Measurements from ENCODE around the gene MMP2. TPM values are rescaled to one million over a fixed set of nuclear protein-coding genes. Genes with fewer than 3 reads are reported as not detected.

Gene MMP2
- total and polyA plus RNA-seq, 2 of the 8 experiments (the other 6 are each of a cell fraction or from before 2014, with no cell fraction given) = 33.6 to 58.2 TPM

DNA sequence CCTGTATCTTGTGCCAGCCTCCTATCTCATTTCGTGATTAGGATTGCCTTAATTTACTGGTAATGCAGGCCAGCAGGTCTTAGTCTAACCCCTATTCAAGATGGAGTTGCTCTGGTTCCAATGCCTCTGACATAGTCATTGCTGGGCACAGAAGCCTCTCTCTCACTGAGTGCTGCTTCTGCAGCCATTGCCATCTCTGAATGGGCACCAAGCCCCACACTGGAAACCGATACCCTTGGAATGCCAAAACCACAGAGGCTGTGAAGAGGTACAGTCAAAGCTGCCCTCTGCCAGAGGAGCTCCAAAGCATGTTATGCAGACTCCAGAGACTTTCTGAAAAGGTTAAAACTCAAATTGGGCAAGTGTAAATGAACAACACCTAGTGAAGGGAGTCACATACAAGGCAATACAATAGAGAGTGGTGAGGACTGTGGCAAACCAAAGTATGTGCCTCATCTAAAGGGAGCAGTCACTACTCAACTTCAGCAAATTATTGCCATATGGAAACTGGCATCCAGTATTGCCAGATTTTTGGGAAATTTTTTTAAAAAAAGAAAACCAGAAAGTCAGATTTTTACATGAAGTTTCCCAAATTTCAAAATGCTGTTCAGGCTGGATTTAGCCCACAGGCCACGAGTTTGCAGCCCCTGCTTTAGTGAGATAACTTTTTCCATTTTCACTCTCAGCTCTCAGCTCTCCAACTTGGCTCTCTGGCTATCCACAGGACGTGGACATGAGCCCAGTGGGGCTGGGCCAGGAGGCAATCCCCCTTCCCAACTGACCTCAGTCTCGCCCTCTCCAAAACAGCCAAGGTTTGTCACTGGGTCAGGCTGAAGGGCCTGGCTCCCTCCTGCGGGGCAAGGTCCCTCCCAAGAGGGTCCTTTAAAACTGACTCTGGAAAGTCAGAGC is 2.1 kb upstream of the MMP2 start (continued):
- TF ChIP-seq, protein P1, sequence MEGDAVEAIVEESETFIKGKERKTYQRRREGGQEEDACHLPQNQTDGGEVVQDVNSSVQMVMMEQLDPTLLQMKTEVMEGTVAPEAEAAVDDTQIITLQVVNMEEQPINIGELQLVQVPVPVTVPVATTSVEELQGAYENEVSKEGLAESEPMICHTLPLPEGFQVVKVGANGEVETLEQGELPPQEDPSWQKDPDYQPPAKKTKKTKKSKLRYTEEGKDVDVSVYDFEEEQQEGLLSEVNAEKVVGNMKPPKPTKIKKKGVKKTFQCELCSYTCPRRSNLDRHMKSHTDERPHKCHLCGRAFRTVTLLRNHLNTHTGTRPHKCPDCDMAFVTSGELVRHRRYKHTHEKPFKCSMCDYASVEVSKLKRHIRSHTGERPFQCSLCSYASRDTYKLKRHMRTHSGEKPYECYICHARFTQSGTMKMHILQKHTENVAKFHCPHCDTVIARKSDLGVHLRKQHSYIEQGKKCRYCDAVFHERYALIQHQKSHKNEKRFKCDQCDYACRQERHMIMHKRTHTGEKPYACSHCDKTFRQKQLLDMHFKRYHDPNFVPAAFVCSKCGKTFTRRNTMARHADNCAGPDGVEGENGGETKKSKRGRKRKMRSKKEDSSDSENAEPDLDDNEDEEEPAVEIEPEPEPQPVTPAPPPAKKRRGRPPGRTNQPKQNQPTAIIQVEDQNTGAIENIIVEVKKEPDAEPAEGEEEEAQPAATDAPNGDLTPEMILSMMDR (IDR thresholded peaks at IDR 0.05; ENCODE audit: control extremely low read depth in 1 of 3, insufficient read depth in 1 of 3, low read depth in 1 of 3, low read length in 3 of 3) = no peak
- TF ChIP-seq ASH2L (IDR thresholded peaks at IDR 0.05; ENCODE audit: low read length) (no peak), POLR2A (IDR thresholded peaks at IDR 0.05; ENCODE audit: control extremely low read depth in 1 of 2, low read depth in 2 of 2, low read length in 2 of 2) (no peak), KDM4A (IDR thresholded peaks at IDR 0.05; ENCODE audit: low read depth, low read length, severe bottlenecking) (no peak), CBX5 (IDR thresholded peaks at IDR 0.05; ENCODE audit: low read depth, low read length) (no peak), BCL11A (IDR thresholded peaks at IDR 0.05; ENCODE audit: low read depth in 2 of 2, low read length in 2 of 2) (no peak), SP4 (IDR thresholded peaks at IDR 0.05; ENCODE audit: low read length) (no peak), BRCA1 (IDR thresholded peaks at IDR 0.05; ENCODE audit: low read depth, low read length) (no peak), HDAC2 (IDR thresholded peaks at IDR 0.05; ENCODE audit: borderline replicate concordance in 1 of 2, low read depth in 2 of 2, low read length in 2 of 2) (no peak), TAF1 (IDR thresholded peaks at IDR 0.05; ENCODE audit: low read depth, low read length) (no peak)
- TF ChIP-seq, protein P2, sequence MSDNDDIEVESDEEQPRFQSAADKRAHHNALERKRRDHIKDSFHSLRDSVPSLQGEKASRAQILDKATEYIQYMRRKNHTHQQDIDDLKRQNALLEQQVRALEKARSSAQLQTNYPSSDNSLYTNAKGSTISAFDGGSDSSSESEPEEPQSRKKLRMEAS (IDR thresholded peaks at IDR 0.05) = no peak
